Lower lobe of right lung (tissue), 2 donors: ENCODE results near the gene SERPINI1. TPM values are rescaled to one million over a fixed set of nuclear protein-coding genes. Genes with fewer than 3 reads are reported as not detected.

Experiments
- ATAC-seq, 2 donors: fragments of 200-7000 bp; cut with Tn5 transposase; one replicate each; pipeline ENCODE4 v1.9.1; 2020 to 2022; ENCODE audit warnings: mild to moderate bottlenecking in 2 of 2, moderate library complexity in 2 of 2
- DNase-seq: peaks from one replicate; pipeline ENCODE4 v3.0.0-alpha.2; 2020
- H3K27ac ChIP-seq: fragments of 200-600 bp; one replicate; pipeline ENCODE4 v1.8.0; 2022
- H3K27me3 ChIP-seq: fragments of 200-600 bp; one replicate; pipeline ENCODE4 v1.8.0; 2022; ENCODE audit warnings: low read depth
- H3K36me3 ChIP-seq: fragments of 200-600 bp; one replicate; pipeline ENCODE4 v1.8.0; 2022; ENCODE audit warnings: mild to moderate bottlenecking
- H3K4me1 ChIP-seq: fragments of 200-600 bp; one replicate; pipeline ENCODE4 v1.8.0; 2022
- H3K4me3 ChIP-seq: fragments of 200-600 bp; one replicate; pipeline ENCODE4 v1.8.0; 2022; ENCODE audit warnings: mild to moderate bottlenecking
- H3K9me3 ChIP-seq: fragments of 200-600 bp; one replicate; pipeline ENCODE4 v1.8.0; 2022
- CTCF ChIP-seq: fragments of 200-600 bp; IDR thresholded peaks from one replicate; pipeline ENCODE4 v1.8.0; 2022; ENCODE audit warnings: antibody characterized with exemption, mild to moderate bottlenecking
- intact Hi-C: fragments of 100-400 bp; cut with DNase I; formaldehyde crosslinking; loops from one replicate; pipeline ENCODE4 v1.11.0; 2022
- total RNA-seq: library from RNA; stranded (reverse); fragmentation: NEBNext Ultra II Directional; extraction: Animal tissue kit (Norgen Biotek cat#: 25700); gene quantifications from one replicate; pipeline ENCODE4 v1.2.1, GENCODE V29; 2021
- donor health status: DM: no; HTN: yes; CAD: no; lungs with severe emphysema.

Gene SERPINI1
- total RNA-seq, 1 donor from 2014 or later = 6.7 TPM

- Histone ChIP-seq H3K4me3 (no peak overlapping the region), H3K36me3 (no peaks in the 10 kb centered on the region), H3K9me3 (no peaks in the 10 kb centered on the region), H3K27ac (no peak overlapping the region), H3K4me1 (peaks cover 13% of the 10 kb centered on the region), H3K27me3 (no peaks in the 10 kb centered on the region)
- ATAC-seq (peak; percentile 57 to 64), DNase-seq (no peak)
- intact Hi-C loops = no loop called here
- no peak for TF ChIP-seq CTCF
Observed at GRCh38 chr3:167750272-167750971, 14.9 kb downstream of the SERPINI1 start.

- H3K27ac ChIP-seq = no peak overlapping the region
- ATAC-seq (no peak), DNase-seq (no peak)
- H3K36me3 ChIP-seq = no peaks in the 10 kb centered on the region
- no peaks in the 10 kb centered on the region for H3K27me3 ChIP-seq
- no peak for TF ChIP-seq CTCF
- no peaks in the 10 kb centered on the region for H3K9me3 ChIP-seq
- H3K4me1 ChIP-seq = peaks cover 13% of the 10 kb centered on the region
- H3K4me3 ChIP-seq = no peak overlapping the region
- intact Hi-C loops = no loop called here
Observed at GRCh38 chr3:167754049-167754448, 18.5 kb downstream of the SERPINI1 start.

DNA sequence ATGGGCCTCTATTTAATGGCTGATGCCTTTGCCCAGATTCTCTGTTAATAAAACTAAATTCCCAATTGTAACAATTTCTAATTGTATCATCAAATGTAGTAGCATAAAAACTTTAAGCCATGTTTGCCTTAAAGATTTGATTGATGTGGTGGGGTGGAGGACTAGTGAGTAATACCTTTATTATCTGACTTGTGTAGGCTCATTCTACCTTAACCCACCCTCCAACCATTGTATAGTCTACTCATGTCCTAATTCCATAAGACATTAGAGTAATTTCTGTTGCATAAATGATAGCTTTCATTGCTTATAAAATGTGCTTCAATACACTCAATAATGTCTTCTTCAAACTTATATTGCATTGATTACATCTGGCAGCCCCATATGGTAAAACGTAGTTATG lies 25.8 kb downstream of the SERPINI1 start:
- DNase-seq = no peak
- no peaks in the 10 kb centered on the region for H3K36me3 ChIP-seq
- H3K4me1 ChIP-seq = no peaks in the 10 kb centered on the region
- ATAC-seq = no peak
- no peaks in the 10 kb centered on the region for H3K27me3 ChIP-seq
- H3K4me3 ChIP-seq = no peak overlapping the region
- intact Hi-C loops = no loop called here
- TF ChIP-seq CTCF = no peak
- H3K27ac ChIP-seq = no peak overlapping the region
- H3K9me3 ChIP-seq = peaks cover under 1% of the 10 kb centered on the region

DNA sequence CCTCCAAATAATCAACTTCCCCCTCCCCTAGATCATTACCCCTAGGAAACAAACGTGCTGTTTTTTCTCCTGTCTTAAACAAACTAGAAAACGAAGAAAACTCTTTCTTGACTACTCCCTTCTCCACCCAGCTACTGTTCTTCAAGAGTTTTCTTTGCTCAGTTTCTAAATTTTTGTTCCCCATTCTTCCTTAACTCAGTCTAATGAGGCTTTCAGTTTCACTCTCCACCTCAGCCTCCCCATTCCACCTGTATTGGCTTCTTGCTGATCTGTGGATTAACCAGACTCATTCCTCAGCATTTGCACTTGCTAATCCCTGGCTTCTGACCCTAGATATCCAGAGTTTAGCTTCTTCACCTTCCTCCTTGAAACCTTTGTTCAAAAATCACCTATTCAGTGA lies 26.8 kb downstream of the SERPINI1 start:
- TF ChIP-seq CTCF = no peak
- H3K36me3 ChIP-seq = no peaks in the 10 kb centered on the region
- no peak overlapping the region for H3K4me3 ChIP-seq
- intact Hi-C loops = no loop called here
- no peaks in the 10 kb centered on the region for H3K4me1 ChIP-seq
- no peaks in the 10 kb centered on the region for H3K27me3 ChIP-seq
- DNase-seq = no peak
- H3K9me3 ChIP-seq = peaks cover 3% of the 10 kb centered on the region
- H3K27ac ChIP-seq = no peak overlapping the region
- ATAC-seq = no peak

- Histone ChIP-seq H3K4me3 (no peak overlapping the region), H3K27ac (no peak overlapping the region), H3K36me3 (no peaks in the 10 kb centered on the region), H3K27me3 (no peaks in the 10 kb centered on the region), H3K9me3 (no peaks in the 10 kb centered on the region), H3K4me1 (no peaks in the 10 kb centered on the region)
- no peak for ATAC-seq
- no peak for DNase-seq
- intact Hi-C loops = no loop called here
- TF ChIP-seq CTCF = no peak
Observed at GRCh38 chr3:167772992-167773391, 37.5 kb downstream of the SERPINI1 start.
